Common myeloid progenitor, CD34-positive (primary cell): ENCODE measurements around the gene DCDC2C.

Experiments
- CTCF ChIA-PET: fragments of 350-600 bp; sonication (Branson Sonifier 250); formaldehyde crosslinking; loops from one replicate; lab custom pipeline; 2021; ENCODE audit warnings: antibody characterized with exemption; lab: Charles Lee
- POLR2A ChIA-PET: fragments of 350-600 bp; sonication (Branson Sonifier 250); formaldehyde crosslinking; loops from one replicate; lab custom pipeline; 2021; ENCODE audit warnings: antibody characterized with exemption; lab: Charles Lee
- DNase-seq, 3 donors: peaks; one replicate each; pipeline versions ENCODE4 v3.0.0 to v3.0.0-alpha.2; 2013
- H3K27ac ChIP-seq, 2 experiments: 1 replicate in 1 of 2; 2 replicates in 1 of 2; pipeline ENCODE4 v1.7.0; 2013; ENCODE audit warnings: inconsistent platforms in 2 of 2, low read length in 2 of 2, mild to moderate bottlenecking in 2 of 2, low read depth in 1 of 2, moderate library complexity in 1 of 2; ENCODE audit not compliant: severe bottlenecking in 2 of 2, insufficient read depth in 1 of 2, poor library complexity in 1 of 2
- H3K27me3 ChIP-seq, 5 experiments: replicated peaks in 2 of 5; 1 replicate in 3 of 5; 2 replicates in 2 of 5; pipeline versions ENCODE4 v1.6.1 to v1.7.0; 2013; ENCODE audit warnings: low read length in 4 of 5, mild to moderate bottlenecking in 2 of 5, moderate library complexity in 2 of 5, inconsistent platforms in 1 of 5; ENCODE audit not compliant: insufficient read depth in 5 of 5, control insufficient read depth in 4 of 5
- H3K36me3 ChIP-seq, 4 experiments: 1 replicate in 2 of 4; 2 replicates in 2 of 4; pipeline versions ENCODE4 v1.6.1 to v1.7.0; 2013; ENCODE audit warnings: low read length in 3 of 4, control low read depth in 1 of 4, mild to moderate bottlenecking in 1 of 4; ENCODE audit not compliant: control insufficient read depth in 4 of 4, insufficient read depth in 4 of 4
- H3K4me1 ChIP-seq, 4 experiments: 1 replicate in 3 of 4; 2 replicates in 1 of 4; pipeline versions ENCODE4 v1.6.1 to v1.7.1; 2013; ENCODE audit warnings: low read length in 3 of 4, mild to moderate bottlenecking in 3 of 4, control low read depth in 1 of 4, inconsistent platforms in 1 of 4, moderate library complexity in 1 of 4; ENCODE audit not compliant: control insufficient read depth in 4 of 4, insufficient read depth in 4 of 4; ENCODE audit errors: control extremely low read depth in 1 of 4
- H3K4me3 ChIP-seq, 7 experiments: 1 replicate in 4 of 7; 2 replicates in 3 of 7; pipeline versions ENCODE4 v1.5.1 to v1.7.0; 2013; ENCODE audit warnings: mild to moderate bottlenecking in 7 of 7, low read length in 6 of 7, moderate library complexity in 6 of 7, inconsistent platforms in 2 of 7, low read depth in 2 of 7, control low read depth in 1 of 7; ENCODE audit not compliant: insufficient read depth in 4 of 7, control insufficient read depth in 1 of 7; ENCODE audit errors: extremely low read depth in 1 of 7
- H3K9me3 ChIP-seq, 5 experiments: 1 replicate in 4 of 5; 2 replicates in 1 of 5; pipeline versions ENCODE4 v1.6.1 to v1.7.1; 2013; ENCODE audit warnings: low read length in 4 of 5, mild to moderate bottlenecking in 2 of 5, inconsistent platforms in 1 of 5, low read depth in 1 of 5, moderate library complexity in 1 of 5; ENCODE audit not compliant: control insufficient read depth in 4 of 5, insufficient read depth in 2 of 5; ENCODE audit errors: control extremely low read depth in 1 of 5
- WGBS: methylation state at CpG from one replicate; pipeline ENCODE4 v1.1.5; 2013; ENCODE audit not compliant: insufficient coverage; 5-methylcytosine and 5-hydroxymethylcytosine counted together

DCDC2C gene

GRCh38 chr2:3680548-3681345 lies 22.6 kb upstream of the DCDC2C start:
- CTCF ChIA-PET, result no interaction called here
- POLR2A ChIA-PET, result no interaction called here
- 95% methylated on average over 15 of the region's 18 CpGs for WGBS

GRCh38 chr2:3681625-3682024 lies 21.8 kb upstream of the DCDC2C start:
- DNase-seq, result no peak
- H3K4me1 ChIP-seq, result peaks cover 0 to 2% (median 0%) of the 10 kb centered on the region in 4 experiments
- peaks cover 2 to 9% (median 3%) of the 10 kb centered on the region in 5 experiments for H3K27me3 ChIP-seq
- H3K9me3 ChIP-seq, result peaks cover 0 to 2% (median 0%) of the 10 kb centered on the region in 5 experiments
- H3K4me3 ChIP-seq, result no peak overlapping the region
- 100% methylated on average over 3 of the region's 5 CpGs for WGBS
- ChIA-PET POLR2A (no interaction called here), CTCF (no interaction called here)
- H3K27ac ChIP-seq, result no peak overlapping the region
- H3K36me3 ChIP-seq, result no peaks in the 10 kb centered on the region

More at GRCh38 chr2:3680548-3681345, 22.6 kb upstream of the DCDC2C start:
- H3K4me3 ChIP-seq, result no peak overlapping the region
- H3K9me3 ChIP-seq, result peaks cover 0 to 2% (median 0%) of the 10 kb centered on the region in 5 experiments
- DNase-seq, result no peak
- H3K36me3 ChIP-seq, result no peaks in the 10 kb centered on the region
- peaks cover 0 to 2% (median 0%) of the 10 kb centered on the region in 4 experiments for H3K4me1 ChIP-seq
- peaks cover 2 to 9% (median 3%) of the 10 kb centered on the region in 5 experiments for H3K27me3 ChIP-seq
- H3K27ac ChIP-seq, result no peak overlapping the region

- peaks cover 0 to 7% (median 2%) of the 10 kb centered on the region in 5 experiments for H3K27me3 ChIP-seq
- no peak overlapping the region for H3K27ac ChIP-seq
- ChIA-PET POLR2A (no interaction called here), CTCF (interaction anchor here (1.0 to 1.4 kb wide), 2 partner anchors 9 to 10 kb away, joined by 5 read pairs; no protein-coding TSS in a partner anchor)
- no peak overlapping the region for H3K4me3 ChIP-seq
- peaks cover 0 to 2% (median 0%) of the 10 kb centered on the region in 5 experiments for H3K9me3 ChIP-seq
- H3K4me1 ChIP-seq, result peaks cover 0 to 2% (median 0%) of the 10 kb centered on the region in 4 experiments
- WGBS, result 73% methylated on average over 2 of the region's 6 CpGs
- DNase-seq, result no peak
- H3K36me3 ChIP-seq, result no peaks in the 10 kb centered on the region
These were observed 20.6 kb upstream of the DCDC2C start for GRCh38 chr2:3682811-3683210.

GRCh38 chr2:3683748-3684454 lies 19.5 kb upstream of the DCDC2C start:
- no CpG with 5 or more reads among the region's 3 CpGs for WGBS

GRCh38 chr2:3689998-3690748 lies 13.2 kb upstream of the DCDC2C start:
- Histone ChIP-seq H3K36me3 (no peaks in the 10 kb centered on the region), H3K27ac (no peak overlapping the region), H3K9me3 (peaks cover 0 to 10% (median 0%) of the 10 kb centered on the region in 5 experiments), H3K4me3 (no peak overlapping the region), H3K27me3 (peaks cover 0 to 11% (median 0%) of the 10 kb centered on the region in 5 experiments), H3K4me1 (no peaks in the 10 kb centered on the region)
- POLR2A ChIA-PET, result no interaction called here
- peak in 2 of 3 donors; percentile 1 to 10 for DNase-seq
- CTCF ChIA-PET, result interaction anchor here (1.3 kb wide), 1 partner anchor 46 kb away, joined by 3 read pairs; no protein-coding TSS in a partner anchor

More at GRCh38 chr2:3683748-3684454, 19.5 kb upstream of the DCDC2C start:
- no peaks in the 10 kb centered on the region for H3K36me3 ChIP-seq
- no peak for DNase-seq
- H3K27ac ChIP-seq, result no peak overlapping the region
- peaks cover 0 to 2% (median 0%) of the 10 kb centered on the region in 4 experiments for H3K4me1 ChIP-seq
- H3K4me3 ChIP-seq, result no peak overlapping the region
- ChIA-PET CTCF (interaction anchor here (1.4 kb wide), 1 partner anchor 7 kb away, joined by 5 read pairs; no protein-coding TSS in a partner anchor), POLR2A (no interaction called here)
- H3K9me3 ChIP-seq, result peaks cover 0 to 2% (median 0%) of the 10 kb centered on the region in 5 experiments
- peaks cover 0 to 5% (median 2%) of the 10 kb centered on the region in 5 experiments for H3K27me3 ChIP-seq

GRCh38 chr2:3692375-3692774 lies 11.0 kb upstream of the DCDC2C start:
- Histone ChIP-seq H3K4me3 (no peak overlapping the region), H3K36me3 (no peaks in the 10 kb centered on the region), H3K27me3 (peaks cover 0 to 12% (median 0%) of the 10 kb centered on the region in 5 experiments), H3K27ac (no peak overlapping the region), H3K9me3 (peaks cover 0 to 10% (median 0%) of the 10 kb centered on the region in 5 experiments), H3K4me1 (no peaks in the 10 kb centered on the region)
- DNase-seq, result peak; percentile 19 to 30 (median 30)
- ChIA-PET POLR2A (interaction anchor here (0.6 kb wide), 1 partner anchor 141 kb away, joined by 3 read pairs; no protein-coding TSS in a partner anchor), CTCF (interaction anchor here (0.6 to 1.5 kb wide), 11 partner anchors 10 to 1671 kb away, joined by 3 to 6 read pairs (median 3); no protein-coding TSS in a partner anchor)
